Adipocyte (in vitro differentiated cells): ENCODE results near the gene DMRTB1.

Experiments
- DNase-seq: peaks from one replicate; pipeline ENCODE4 v3.0.0-alpha.2; 2015; ENCODE audit warnings: low read depth
- H3K27me3 ChIP-seq: replicated peaks from 2 replicates; pipeline ENCODE4 v1.7.0; 2013; ENCODE audit warnings: mild to moderate bottlenecking, low read length, moderate library complexity; ENCODE audit not compliant: control insufficient read depth, insufficient read depth
- H3K36me3 ChIP-seq: 2 replicates; pipeline ENCODE4 v1.7.0; 2013; ENCODE audit warnings: low read length, mild to moderate bottlenecking, moderate library complexity; ENCODE audit not compliant: control insufficient read depth, insufficient read depth, severe bottlenecking
- H3K4me1 ChIP-seq: 2 replicates; pipeline ENCODE4 v1.7.0; 2013; ENCODE audit warnings: mild to moderate bottlenecking, low read length, moderate library complexity; ENCODE audit not compliant: control insufficient read depth, insufficient read depth
- H3K4me3 ChIP-seq: 2 replicates; pipeline ENCODE4 v1.7.0; 2013; ENCODE audit warnings: mild to moderate bottlenecking, low read length, moderate library complexity
- H3K9ac ChIP-seq: 2 replicates; pipeline ENCODE4 v1.7.0; 2013; ENCODE audit warnings: mild to moderate bottlenecking, low read length, moderate library complexity
- H3K9me3 ChIP-seq: 2 replicates; pipeline ENCODE4 v1.7.0; 2013; ENCODE audit warnings: mild to moderate bottlenecking, low read length, moderate library complexity; ENCODE audit not compliant: control insufficient read depth

The DMRTB1 gene

DNA sequence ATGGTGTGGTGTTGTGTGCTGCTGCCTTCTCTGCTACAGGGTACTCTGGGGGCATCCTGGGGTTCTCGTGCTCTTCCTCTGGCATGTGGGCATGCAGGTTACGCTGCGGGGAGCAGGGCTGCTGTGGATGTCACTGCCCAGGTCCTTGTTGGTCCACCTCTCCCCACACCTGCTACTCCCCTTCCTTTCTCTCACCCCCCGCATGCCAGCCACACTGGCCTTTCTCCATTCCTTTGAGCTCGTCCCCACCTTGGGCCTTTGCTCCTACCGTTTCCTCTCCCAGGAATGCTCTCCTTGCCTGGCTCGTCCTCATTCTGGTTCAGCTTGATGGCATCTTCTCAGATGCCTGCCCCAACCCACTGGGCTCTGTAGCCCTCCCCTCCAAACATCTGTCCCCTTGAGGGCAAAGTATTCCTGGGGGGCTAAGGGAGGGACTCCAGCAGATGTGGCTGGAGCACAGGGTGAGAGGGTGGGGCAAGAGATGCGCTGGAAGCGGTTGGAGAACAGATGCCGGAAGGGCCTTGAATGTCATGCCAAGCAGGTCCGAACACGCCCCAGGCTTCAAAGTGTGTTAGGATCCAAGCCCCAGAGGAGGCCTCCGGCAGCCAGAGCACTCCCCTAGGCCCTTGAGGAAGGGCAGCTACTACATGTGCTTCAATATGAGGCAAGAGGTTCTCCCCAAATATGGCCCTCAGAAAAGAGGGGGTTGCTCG, 23.4 kb downstream of the DMRTB1 start:
- H3K4me1 ChIP-seq: no peaks in the 10 kb centered on the region
- peaks cover 70% of the 10 kb centered on the region for H3K27me3 ChIP-seq
- H3K9ac ChIP-seq: no peak overlapping the region
- DNase-seq: no peak
- H3K9me3 ChIP-seq: no peaks in the 10 kb centered on the region
- no peaks in the 10 kb centered on the region for H3K36me3 ChIP-seq
- no peak overlapping the region for H3K4me3 ChIP-seq

DNA sequence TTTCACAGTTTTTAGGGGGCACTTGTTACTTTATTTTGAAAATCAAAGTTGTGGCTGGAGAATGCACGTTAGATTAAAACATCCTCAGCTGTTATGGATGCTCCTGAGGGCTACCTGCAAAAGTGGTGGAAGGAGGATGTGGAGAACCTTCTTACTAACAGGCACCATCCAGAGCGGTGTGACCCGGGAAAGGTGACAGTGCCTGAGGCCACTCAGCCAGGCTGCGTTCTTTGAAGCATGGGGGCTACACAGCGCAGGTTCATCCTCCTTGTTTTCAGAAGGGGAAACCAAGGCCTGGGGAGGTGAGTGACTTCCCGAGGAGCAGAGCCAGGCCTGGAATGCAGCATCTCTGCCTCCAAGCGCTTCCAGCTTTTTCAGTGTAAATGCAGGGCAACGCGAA, 24.0 kb downstream of the DMRTB1 start:
- Histone ChIP-seq H3K9ac (no peak overlapping the region), H3K4me1 (no peaks in the 10 kb centered on the region), H3K4me3 (no peak overlapping the region), H3K27me3 (peaks cover 71% of the 10 kb centered on the region), H3K36me3 (no peaks in the 10 kb centered on the region), H3K9me3 (no peaks in the 10 kb centered on the region)
- no peak for DNase-seq

DNA sequence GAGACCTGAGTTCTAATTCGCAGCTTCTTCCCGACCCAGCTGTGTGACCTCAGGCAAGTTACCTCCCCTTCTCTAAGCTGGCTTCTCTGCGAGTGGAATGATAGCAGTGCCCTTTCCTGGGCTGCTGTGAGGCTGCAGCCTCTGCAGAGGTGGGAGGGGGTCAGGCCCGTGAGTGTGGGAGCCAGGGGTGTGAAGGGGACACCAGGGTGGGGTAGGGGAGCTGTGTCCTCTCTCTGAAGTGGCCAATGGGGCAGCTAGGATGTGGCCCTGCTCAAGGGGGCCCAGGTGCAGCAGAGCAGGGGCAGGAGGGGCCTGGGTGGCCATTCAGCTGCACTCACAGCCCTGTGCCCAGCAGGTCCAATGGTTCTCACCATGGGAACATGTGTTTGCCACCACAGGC, 24.5 kb downstream of the DMRTB1 start:
- H3K4me3 ChIP-seq: no peak overlapping the region
- H3K27me3 ChIP-seq: peaks cover 74% of the 10 kb centered on the region
- H3K9me3 ChIP-seq: no peaks in the 10 kb centered on the region
- no peaks in the 10 kb centered on the region for H3K4me1 ChIP-seq
- no peak for DNase-seq
- no peak overlapping the region for H3K9ac ChIP-seq
- H3K36me3 ChIP-seq: no peaks in the 10 kb centered on the region

DNA sequence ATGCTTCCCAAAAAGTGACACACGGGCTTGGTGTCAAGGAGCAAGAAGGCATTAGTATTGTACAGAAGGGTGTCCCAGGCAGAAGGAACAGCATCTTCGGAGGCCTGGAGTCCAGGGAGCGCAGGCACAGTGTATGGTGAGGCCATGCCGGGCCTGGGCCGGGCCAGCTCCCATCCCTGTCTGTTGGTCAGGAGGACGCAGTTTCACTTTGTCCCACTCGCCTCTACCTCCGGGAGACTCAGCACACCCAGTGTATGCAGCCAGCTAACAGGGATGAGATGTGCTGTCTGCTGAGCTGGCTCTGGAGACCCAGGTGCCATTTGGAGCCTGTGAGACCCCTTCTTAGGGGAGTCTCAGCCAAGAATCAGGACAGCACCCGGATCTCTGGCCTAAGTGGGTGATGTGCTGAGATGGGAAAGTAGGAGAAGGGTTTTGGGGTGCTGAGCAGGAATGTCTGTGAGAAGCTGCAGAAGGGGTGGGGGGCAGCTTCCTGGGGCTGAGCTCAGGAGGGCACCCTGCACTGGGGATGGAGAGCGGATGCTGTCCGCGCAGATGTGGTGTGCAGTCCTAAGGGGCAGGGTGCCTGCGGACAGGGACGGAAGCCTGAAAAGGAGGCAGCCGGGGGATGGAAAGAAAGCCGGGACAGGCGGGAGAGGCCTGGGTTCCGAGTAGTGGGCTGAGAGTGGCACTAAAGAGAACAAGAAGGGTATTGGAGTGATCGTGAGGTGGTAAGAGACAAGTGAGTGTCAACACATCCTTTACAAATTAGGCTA, 25.7 kb downstream of the DMRTB1 start:
- Histone ChIP-seq H3K27me3 (peaks cover 76% of the 10 kb centered on the region), H3K36me3 (no peaks in the 10 kb centered on the region), H3K9me3 (peaks cover 6% of the 10 kb centered on the region), H3K4me3 (no peak overlapping the region), H3K4me1 (no peaks in the 10 kb centered on the region), H3K9ac (no peak overlapping the region)
- DNase-seq: no peak

DNA sequence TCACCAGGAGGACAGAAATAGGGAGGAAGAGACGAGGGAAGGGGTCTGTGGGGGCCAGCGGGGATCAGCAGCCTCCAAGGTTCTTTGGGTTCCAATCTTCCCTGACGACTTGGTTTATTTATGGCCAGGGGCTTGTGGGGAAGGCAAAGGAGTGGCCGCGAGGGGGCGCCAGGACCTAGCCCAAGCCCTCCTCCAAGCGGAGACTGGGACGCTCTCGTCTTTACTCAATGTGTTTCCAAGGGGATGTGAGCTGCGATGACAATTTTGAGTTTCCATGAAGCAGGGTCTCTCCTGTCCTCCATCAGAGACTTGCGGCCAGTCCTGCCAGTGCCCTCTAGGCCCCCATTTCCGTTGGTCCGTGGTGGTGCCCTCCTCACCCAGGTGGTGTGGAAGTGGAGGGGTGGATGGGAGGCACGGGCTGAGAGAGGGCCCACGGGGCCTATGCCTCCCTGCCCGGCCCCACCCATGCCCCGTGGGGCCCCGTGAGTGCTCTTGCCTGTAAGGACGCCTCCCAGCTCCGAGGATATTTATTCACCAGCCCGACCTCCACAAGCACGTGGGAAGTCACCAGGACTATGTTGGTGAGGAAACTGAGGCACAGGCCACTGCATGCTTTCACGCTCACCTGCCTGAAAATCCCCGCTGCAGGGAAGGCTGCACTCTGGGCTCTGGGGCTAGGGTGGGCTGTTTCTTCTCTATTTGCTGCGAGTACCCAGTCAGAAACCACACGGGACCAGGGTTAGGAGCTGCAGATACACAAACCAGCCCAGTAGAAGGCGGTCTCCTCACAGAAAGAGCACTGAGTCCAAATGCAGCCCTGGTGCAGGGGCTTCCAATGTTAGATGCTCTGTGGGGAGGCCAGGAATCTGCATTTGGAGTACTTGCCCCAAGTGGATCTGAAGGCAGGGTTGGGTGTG, 26.5 kb downstream of the DMRTB1 start:
- Histone ChIP-seq H3K4me1 (no peaks in the 10 kb centered on the region), H3K36me3 (no peaks in the 10 kb centered on the region), H3K9me3 (peaks cover 10% of the 10 kb centered on the region), H3K9ac (no peak overlapping the region), H3K4me3 (no peak overlapping the region), H3K27me3 (peaks cover 75% of the 10 kb centered on the region)
- peak; percentile 94 for DNase-seq

DNA sequence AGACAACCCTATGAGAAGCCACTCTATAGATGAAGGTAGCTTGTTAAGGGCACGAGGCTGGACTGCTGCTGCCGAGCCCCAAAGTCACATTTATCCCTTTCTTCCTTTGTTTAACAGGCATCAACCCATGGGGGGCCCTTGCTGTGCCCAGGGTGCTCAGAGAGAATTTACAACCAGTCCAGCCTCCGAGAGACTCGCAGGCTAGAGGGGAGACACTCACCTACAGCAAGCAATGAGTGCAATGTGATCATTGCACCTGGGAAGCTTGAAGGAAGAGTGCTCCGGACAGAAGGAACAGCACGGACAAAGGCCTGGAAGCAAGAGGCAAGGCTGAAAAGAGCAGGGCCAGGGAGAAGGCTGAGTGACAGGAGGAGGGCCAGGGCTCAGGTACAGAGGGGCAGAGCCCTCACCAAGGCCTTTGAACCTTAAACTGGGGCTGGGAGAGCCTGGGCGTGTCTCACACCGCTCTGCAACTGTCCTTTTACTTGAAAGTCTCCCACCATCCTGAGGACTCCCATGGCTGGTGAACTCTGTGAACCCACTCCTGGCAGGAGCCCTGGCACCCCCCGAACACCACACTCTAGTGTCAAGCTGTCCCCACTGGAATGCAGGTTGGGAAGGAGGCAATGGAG, 27.3 kb downstream of the DMRTB1 start:
- Histone ChIP-seq H3K36me3 (no peaks in the 10 kb centered on the region), H3K9ac (no peak overlapping the region), H3K4me1 (no peaks in the 10 kb centered on the region), H3K4me3 (no peak overlapping the region), H3K27me3 (peaks cover 70% of the 10 kb centered on the region), H3K9me3 (peaks cover 10% of the 10 kb centered on the region)
- no peak for DNase-seq

DNA sequence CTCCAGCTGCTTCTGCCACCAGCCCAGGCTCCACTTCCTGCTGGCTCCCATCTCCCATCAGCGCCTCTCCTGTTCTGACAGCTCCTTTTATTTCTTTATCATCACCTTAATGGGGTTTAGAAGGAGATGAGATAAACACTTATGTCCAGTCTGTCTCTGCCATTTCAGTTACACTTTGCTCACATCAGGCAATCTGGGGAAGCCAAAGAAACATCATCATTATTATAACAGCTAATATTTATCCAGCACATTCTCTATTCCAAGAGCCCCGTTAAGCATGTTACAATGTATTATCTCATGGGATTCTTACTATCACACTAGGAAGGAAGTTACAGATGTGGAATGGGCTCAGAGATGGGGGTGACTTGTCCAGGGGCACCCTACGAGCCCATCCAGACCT, 31.2 kb downstream of the DMRTB1 start:
- no peak for DNase-seq
- Histone ChIP-seq H3K36me3 (no peaks in the 10 kb centered on the region), H3K9me3 (peaks cover 10% of the 10 kb centered on the region), H3K4me3 (no peak overlapping the region), H3K4me1 (peaks cover under 1% of the 10 kb centered on the region), H3K9ac (no peak overlapping the region), H3K27me3 (peaks cover 33% of the 10 kb centered on the region)

GRCh38 chr1:53495633-53496345, 36.6 kb downstream of the DMRTB1 start:
- H3K4me3 ChIP-seq: no peak overlapping the region
- no peaks in the 10 kb centered on the region for H3K9me3 ChIP-seq
- H3K4me1 ChIP-seq: peaks cover 12% of the 10 kb centered on the region
- peak; percentile 12 for DNase-seq
- peaks cover 13% of the 10 kb centered on the region for H3K27me3 ChIP-seq
- no peak overlapping the region for H3K9ac ChIP-seq
- H3K36me3 ChIP-seq: no peaks in the 10 kb centered on the region

GRCh38 chr1:53498555-53499131, 39.4 kb downstream of the DMRTB1 start:
- H3K27me3 ChIP-seq: peaks cover 19% of the 10 kb centered on the region
- no peaks in the 10 kb centered on the region for H3K9me3 ChIP-seq
- no peak overlapping the region for H3K4me3 ChIP-seq
- H3K9ac ChIP-seq: no peak overlapping the region
- H3K4me1 ChIP-seq: peaks cover 12% of the 10 kb centered on the region
- DNase-seq: peak; percentile 36
- H3K36me3 ChIP-seq: no peaks in the 10 kb centered on the region
